B cell (primary cell): ENCODE results near the gene CEACAM20. TPM values are rescaled to one million over a fixed set of nuclear protein-coding genes. Genes with fewer than 3 reads are reported as not detected.

Source experiments
- ATAC-seq: fragments of 200-7000 bp; cut with Tn5 transposase; one replicate; pipeline ENCODE4 v1.10.0; 2021; ENCODE audit warnings: low read depth, mild to moderate bottlenecking, moderate number of reproducible peaks, moderate library complexity
- CTCF ChIA-PET: fragments of 350-600 bp; sonication (Branson Sonifier 250); formaldehyde crosslinking; loops from one replicate; lab custom pipeline; 2021; ENCODE audit warnings: antibody characterized with exemption, inconsistent platforms; lab: Charles Lee
- POLR2A ChIA-PET: fragments of 350-600 bp; sonication (Branson Sonifier 250); formaldehyde crosslinking; loops from one replicate; lab custom pipeline; 2021; ENCODE audit warnings: antibody characterized with exemption; lab: Charles Lee
- DNase-seq: peaks from one replicate; pipeline ENCODE4 v3.0.0; 2013
- H2AFZ ChIP-seq: 2 replicates; pipeline ENCODE4 v1.6.1; 2012; ENCODE audit warnings: mild to moderate bottlenecking, low read depth, low read length; ENCODE audit not compliant: insufficient read depth, poor library complexity, severe bottlenecking
- H3K27ac ChIP-seq, 2 donors: 1 replicate in 1 of 2; 2 replicates in 1 of 2; pipeline ENCODE4 v1.5.1; 2012 to 2013; ENCODE audit warnings: low read length in 2 of 2, mild to moderate bottlenecking in 2 of 2, moderate library complexity in 1 of 2
- H3K27me3 ChIP-seq, 4 experiments: fragments of 200-600 bp in 1 of 4; sonication (generic) in 1 of 4; replicated peaks in 1 of 4; 1 replicate in 2 of 4; 2 replicates in 2 of 4; pipeline versions ENCODE4 v1.6.1 to v1.7.0; 2013 to 2016; ENCODE audit warnings: low read length in 3 of 4, mild to moderate bottlenecking in 2 of 4, mixed read lengths in 1 of 4, moderate library complexity in 1 of 4; ENCODE audit not compliant: insufficient read depth in 4 of 4, control insufficient read depth in 3 of 4; ENCODE audit errors: control extremely low read depth in 1 of 4
- H3K36me3 ChIP-seq, 2 experiments: replicated peaks in 1 of 2; 1 replicate in 1 of 2; 2 replicates in 1 of 2; pipeline versions ENCODE4 v1.6.1 to v1.7.1; 2013; ENCODE audit warnings: low read length in 1 of 2; ENCODE audit not compliant: insufficient read depth in 2 of 2, control insufficient read depth in 1 of 2; ENCODE audit errors: control extremely low read depth in 1 of 2, extremely low read depth in 1 of 2
- H3K4me1 ChIP-seq, 2 donors: fragments of 200-600 bp in 1 of 2; sonication (generic) in 1 of 2; 1 replicate in 1 of 2; 2 replicates in 1 of 2; pipeline versions ENCODE4 v1.5.1 to v1.6.1; 2013 to 2017; ENCODE audit warnings: low read length in 2 of 2; ENCODE audit not compliant: control insufficient read depth in 2 of 2, insufficient read depth in 2 of 2
- H3K4me2 ChIP-seq: replicated peaks from 2 replicates; pipeline ENCODE3; 2012; ENCODE audit warnings: mild to moderate bottlenecking, low read depth, low read length; ENCODE audit not compliant: poor library complexity, severe bottlenecking
- H3K4me3 ChIP-seq, 5 experiments: fragments of 200-600 bp in 1 of 5; sonication (generic) in 1 of 5; 1 replicate in 3 of 5; 2 replicates in 2 of 5; pipeline versions ENCODE4 v1.5.1 to v1.7.0; 2011 to 2016; ENCODE audit warnings: low read length in 4 of 5, mild to moderate bottlenecking in 4 of 5, low read depth in 2 of 5, control low read depth in 1 of 5, moderate library complexity in 1 of 5; ENCODE audit not compliant: insufficient read depth in 1 of 5; ENCODE audit errors: control extremely low read depth in 1 of 5, extremely low read depth in 1 of 5
- H3K79me2 ChIP-seq: fragments of 200-600 bp; sonication (generic); one replicate; pipeline ENCODE4 v1.6.0; 2016; ENCODE audit warnings: low read length; ENCODE audit not compliant: control insufficient read depth, insufficient read depth
- H3K9ac ChIP-seq: fragments of 200-600 bp; sonication (generic); 2 replicates; pipeline ENCODE4 v1.6.1; 2017; ENCODE audit warnings: mild to moderate bottlenecking, low read length, moderate library complexity
- H3K9me3 ChIP-seq, 3 donors: one replicate each; pipeline versions ENCODE4 v1.6.1 to v1.7.1; 2013; ENCODE audit warnings: low read length in 2 of 3; ENCODE audit not compliant: control insufficient read depth in 2 of 3, insufficient read depth in 1 of 3; ENCODE audit errors: control extremely low read depth in 1 of 3
- H4K20me1 ChIP-seq: 2 replicates; pipeline ENCODE4 v1.6.0; 2012; ENCODE audit warnings: mild to moderate bottlenecking, low read length; ENCODE audit not compliant: insufficient read depth, control insufficient read depth, poor library complexity, severe bottlenecking
- H3K27ac Mint-ChIP-seq: one replicate; pipeline ENCODE4 v1.8.0; 2021; ENCODE audit warnings: mixed read lengths
- H3K27me3 Mint-ChIP-seq: one replicate; pipeline ENCODE4 v1.8.0; 2021; ENCODE audit warnings: mixed read lengths
- H3K4me1 Mint-ChIP-seq: one replicate; pipeline ENCODE4 v1.8.0; 2021; ENCODE audit warnings: mixed read lengths
- H3K4me3 Mint-ChIP-seq: one replicate; pipeline ENCODE4 v1.8.0; 2021; ENCODE audit warnings: mixed read lengths
- H3K9me3 Mint-ChIP-seq: one replicate; pipeline ENCODE4 v1.8.0; 2022; ENCODE audit warnings: mixed read lengths; ENCODE audit not compliant: insufficient read depth
- CTCF ChIP-seq: fragments of 200-600 bp; IDR thresholded peaks from one replicate; pipeline ENCODE4 v1.8.0; 2022; ENCODE audit warnings: antibody characterized with exemption, mild to moderate bottlenecking
- EZH2 ChIP-seq: IDR thresholded peaks from 2 replicates; pipeline ENCODE4 v1.6.1; 2012; ENCODE audit warnings: borderline replicate concordance, low read depth, mild to moderate bottlenecking, moderate library complexity, low read length; ENCODE audit not compliant: insufficient read depth, poor library complexity, severe bottlenecking
- WGBS: methylation state at CpG from one replicate; pipeline ENCODE4 v1.1.5; 2013; ENCODE audit warnings: missing lambda C conversion rate; ENCODE audit not compliant: insufficient coverage; 5-methylcytosine and 5-hydroxymethylcytosine counted together
- intact Hi-C: fragments of 100-400 bp; cut with micrococcal nuclease; formaldehyde crosslinking; loops from one replicate; pipeline ENCODE4 v1.10.0; 2022
- polyA minus RNA-seq: library from RNA; depleted of rRNA, polyadenylated mRNA; stranded (reverse); fragments of >200 nt; gene quantifications from 2 replicates; pipeline ENCODE4 v1.2.3, GENCODE V29; 2012
- polyA plus RNA-seq: library from polyadenylated mRNA; depleted of rRNA; stranded (reverse); fragments of >200 nt; gene quantifications from 2 replicates; pipeline ENCODE4 v1.2.3, GENCODE V29; 2012
- total RNA-seq, 2 donors: library from RNA; stranded (reverse); fragments of 120-200 nt in 1 of 2; gene quantifications; 1 replicate in 1 of 2; 2 replicates in 1 of 2; pipeline versions ENCODE4 v1.2.3 to v1.2.4, GENCODE V29; 2013 to 2022

CEACAM20 gene
- total RNA-seq (not detected in 2 replicates), polyA plus RNA-seq (not detected in 2 replicates), polyA minus RNA-seq (not detected in 2 replicates)
- total RNA-seq (2013), result not detected

DNA sequence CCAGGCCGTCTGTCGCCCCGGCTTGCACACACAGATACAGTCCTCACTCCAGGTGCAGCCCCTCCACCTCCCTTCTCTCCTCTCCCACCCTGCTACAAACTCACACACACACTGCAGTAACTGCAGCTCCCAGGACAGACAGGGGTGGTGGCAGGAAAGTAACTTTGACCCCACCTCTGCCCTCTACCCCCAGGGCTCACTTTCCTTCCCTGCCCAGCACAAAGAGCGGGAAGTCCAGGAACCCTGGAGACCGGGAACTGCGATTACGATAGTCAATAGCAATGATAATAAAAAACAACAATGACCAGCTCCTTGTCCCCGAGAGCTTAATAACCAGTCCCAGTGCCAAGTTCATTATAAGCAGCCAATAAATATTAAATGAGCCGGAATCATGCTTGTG lies at the start of gene CEACAM20:
Gene CEACAM20 (minus strand): TSS at position 140 of the 400 bp plus-strand sequence. CDS start 166 bp downstream, outside the sequence.
- no peak within 1 kb of the TSS for H3K4me3 Mint-ChIP-seq
- POLR2A ChIA-PET, result no interaction called here
- no peak for ATAC-seq
- H2AFZ ChIP-seq, result no peak within 1 kb of the TSS
- H3K9me3 Mint-ChIP-seq, result peaks cover 3% of the 10 kb centered on the region
- TF ChIP-seq EZH2 (no peak), CTCF (no peak)
- no peak for DNase-seq
- H3K27ac ChIP-seq, result no peak within 1 kb of the TSS
- no peaks in the 10 kb centered on the region for H4K20me1 ChIP-seq
- H3K4me1 ChIP-seq, result no peaks in the 10 kb centered on the region
- no peak within 1 kb of the TSS for H3K4me3 ChIP-seq
- H3K4me2 ChIP-seq, result no peak within 1 kb of the TSS
- H3K36me3 ChIP-seq, result no peaks in the 10 kb centered on the region
- peaks cover 20% of the 10 kb centered on the region for H3K27me3 Mint-ChIP-seq
- no peaks in the 10 kb centered on the region for H3K79me2 ChIP-seq
- peaks cover 0 to 35% (median 0%) of the 10 kb centered on the region in 3 donors for H3K9me3 ChIP-seq
- no peaks in the 10 kb centered on the region for H3K4me1 Mint-ChIP-seq
- WGBS, result 100% methylated on average over 1 of the region's 9 CpGs
- no peak within 1 kb of the TSS for H3K9ac ChIP-seq
- intact Hi-C loops, result no loop called here
- H3K27me3 ChIP-seq, result peaks cover 0 to 10% (median 4%) of the 10 kb centered on the region in 4 experiments
- no peak within 1 kb of the TSS for H3K27ac Mint-ChIP-seq
- CTCF ChIA-PET, result no interaction called here

GRCh38 chr19:44577566-44577874 lies 48.0 kb upstream of the CEACAM20 start:
- no peak for DNase-seq

More at GRCh38 chr19:44577566-44577874, 48.0 kb upstream of the CEACAM20 start:
- Mint-ChIP-seq H3K4me3 (no peak overlapping the region), H3K27me3 (peaks cover 6% of the 10 kb centered on the region), H3K4me1 (no peaks in the 10 kb centered on the region), H3K27ac (no peak overlapping the region), H3K9me3 (peaks cover 6% of the 10 kb centered on the region)
- ChIA-PET POLR2A (no interaction called here), CTCF (interaction anchor here (1.2 kb wide), 1 partner anchor 79 kb away, joined by 3 read pairs; no protein-coding TSS in a partner anchor)
- H3K36me3 ChIP-seq, result no peaks in the 10 kb centered on the region
- no peak overlapping the region for H3K4me2 ChIP-seq
- intact Hi-C loops, result no loop called here
- no peaks in the 10 kb centered on the region for H3K79me2 ChIP-seq
- no peak overlapping the region for H3K9ac ChIP-seq
- H3K4me1 ChIP-seq, result no peaks in the 10 kb centered on the region
- WGBS, result 86% methylated on average over 1 of the region's 1 CpG
- peaks cover 0 to 19% (median 0%) of the 10 kb centered on the region in 3 donors for H3K9me3 ChIP-seq
- ATAC-seq, result no peak
- H3K27ac ChIP-seq, result no peak overlapping the region
- H4K20me1 ChIP-seq, result no peaks in the 10 kb centered on the region
- no peak overlapping the region for H2AFZ ChIP-seq
- H3K27me3 ChIP-seq, result peaks cover 0 to under 1% (median 0%) of the 10 kb centered on the region in 4 experiments
- H3K4me3 ChIP-seq, result no peak overlapping the region
- TF ChIP-seq CTCF, result no peak
- no peak for TF ChIP-seq EZH2
